ENCODE measurements around the gene SIDT2. TPM values are rescaled to one million over a fixed set of nuclear protein-coding genes. Genes with fewer than 3 reads are reported as not detected.

The SIDT2 gene
- total RNA-seq, result 29.8 and 32.0 TPM in 2 replicates

DNA sequence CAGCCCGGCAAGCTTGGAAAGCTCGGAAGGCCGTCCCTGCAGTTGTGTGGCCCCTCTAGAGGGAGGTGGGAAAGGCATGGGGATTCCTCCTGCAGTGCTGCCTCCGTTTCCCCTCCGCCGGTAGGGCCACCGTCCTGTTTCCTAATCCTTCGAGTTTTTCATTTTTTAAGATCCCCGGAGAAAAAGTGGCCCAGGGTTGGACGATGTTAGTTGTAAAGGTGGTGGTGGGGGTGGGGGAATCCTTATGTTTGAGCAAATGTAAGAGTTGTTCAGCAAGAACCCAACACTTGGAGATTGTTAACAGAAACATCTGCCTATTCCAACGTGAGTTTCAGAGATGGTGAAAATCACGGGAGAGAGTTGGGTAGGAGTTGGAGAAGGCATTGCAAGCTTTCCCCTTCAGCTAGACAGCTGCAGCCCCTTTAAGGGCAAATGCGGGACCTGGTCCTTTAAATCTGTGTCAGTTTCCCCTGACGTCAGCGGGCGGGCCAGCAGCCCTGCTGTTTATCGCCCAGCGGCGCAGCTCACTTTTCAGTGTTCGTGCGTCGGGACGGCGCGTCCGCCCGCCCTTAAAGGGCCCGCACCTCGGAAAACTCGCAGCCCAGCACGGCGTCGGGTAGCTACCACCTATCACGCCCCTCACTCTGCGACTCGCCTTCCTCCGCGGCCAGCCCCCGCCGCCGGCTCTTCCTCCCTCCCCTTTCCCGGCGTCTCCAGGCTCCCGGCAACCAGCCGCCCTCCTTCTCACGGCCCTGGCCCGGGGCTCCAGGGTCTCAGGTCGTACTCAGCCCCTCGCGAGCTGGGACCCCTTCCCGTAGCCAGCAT is at the start of gene SIDT2:
SIDT2 (plus strand) TSS at position 534 of the 825 bp plus-strand sequence. CDS start 521 bp downstream, outside the sequence.

DNA sequence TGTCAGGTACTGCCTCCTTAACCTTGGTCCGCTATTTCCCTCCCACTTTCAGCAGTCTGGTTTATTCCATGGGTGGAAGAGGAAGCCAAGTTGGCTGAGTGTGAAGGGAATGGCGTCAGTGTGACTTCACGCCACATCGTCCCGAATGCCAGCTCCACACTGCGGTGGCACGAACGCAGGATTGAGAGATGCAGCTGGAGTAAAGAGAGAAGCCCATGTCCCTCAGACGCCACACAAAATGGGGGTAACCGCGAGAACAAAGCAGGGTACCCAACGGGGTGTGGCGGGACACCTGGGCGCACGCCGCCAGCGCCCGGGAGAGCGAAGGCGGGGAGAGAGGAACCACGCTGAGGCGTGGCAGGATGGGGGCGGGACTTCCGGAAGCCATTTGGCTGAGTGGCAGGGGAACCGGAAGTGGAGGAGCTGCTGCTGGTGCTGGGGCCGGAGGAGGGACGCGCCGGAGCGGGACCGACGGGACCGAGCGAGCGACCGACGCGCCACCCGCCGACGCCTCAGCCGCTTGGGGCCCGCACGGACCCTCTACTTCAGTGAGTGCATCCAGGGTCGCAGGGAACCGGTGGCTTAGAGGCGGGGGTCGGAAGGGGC is 34.6 kb upstream of the SIDT2 start, which contains the start of gene PAFAH1B2:
PAFAH1B2 (plus strand) TSS at position 417 of the 606 bp plus-strand sequence. CDS start 8,161 bp downstream, outside the sequence.

DNA sequence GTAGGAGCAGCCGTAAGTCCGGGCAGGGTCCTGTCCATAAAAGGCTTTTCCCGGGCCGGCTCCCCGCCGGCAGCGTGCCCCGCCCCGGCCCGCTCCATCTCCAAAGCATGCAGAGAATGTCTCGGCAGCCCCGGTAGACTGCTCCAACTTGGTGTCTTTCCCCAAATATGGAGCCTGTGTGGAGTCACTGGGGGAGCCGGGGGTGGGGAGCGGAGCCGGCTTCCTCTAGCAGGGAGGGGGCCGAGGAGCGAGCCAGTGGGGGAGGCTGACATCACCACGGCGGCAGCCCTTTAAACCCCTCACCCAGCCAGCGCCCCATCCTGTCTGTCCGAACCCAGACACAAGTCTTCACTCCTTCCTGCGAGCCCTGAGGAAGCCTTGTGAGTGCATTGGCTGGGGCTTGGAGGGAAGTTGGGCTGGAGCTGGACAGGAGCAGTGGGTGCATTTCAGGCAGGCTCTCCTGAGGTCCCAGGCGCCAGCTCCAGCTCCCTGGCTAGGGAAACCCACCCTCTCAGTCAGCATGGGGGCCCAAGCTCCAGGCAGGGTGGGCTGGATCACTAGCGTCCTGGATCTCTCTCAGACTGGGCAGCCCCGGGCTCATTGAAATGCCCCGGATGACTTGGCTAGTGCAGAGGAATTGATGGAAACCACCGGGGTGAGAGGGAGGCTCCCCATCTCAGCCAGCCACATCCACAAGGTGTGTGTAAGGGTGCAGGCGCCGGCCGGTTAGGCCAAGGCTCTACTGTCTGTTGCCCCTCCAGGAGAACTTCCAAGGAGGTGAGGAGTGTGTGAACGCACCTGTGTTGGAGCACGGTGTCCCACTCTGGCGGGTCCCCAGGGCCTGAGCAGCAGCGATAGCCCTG is 20.7 kb downstream of the SIDT2 start, which contains the start of gene TAGLN:
TAGLN (plus strand) TSS at position 318 of the 863 bp plus-strand sequence. CDS start 3,644 bp downstream, outside the sequence.

DNA sequence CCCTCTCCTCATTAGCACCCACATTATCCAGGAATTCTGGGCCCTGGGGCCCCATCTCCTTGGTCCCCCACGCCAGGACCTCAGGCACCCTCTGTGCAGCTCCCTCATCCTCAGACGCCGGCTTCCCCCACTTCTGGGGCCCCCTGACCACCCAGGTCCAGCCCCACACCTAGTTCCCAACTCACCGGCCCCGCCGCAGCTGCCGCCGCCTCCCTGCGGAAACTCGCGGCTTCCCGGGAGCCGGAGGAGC is 53.2 kb downstream of the SIDT2 start, which contains the start of gene PCSK7:
PCSK7 (minus strand) TSS at position 232 of the 250 bp plus-strand sequence. CDS start 2,229 bp downstream, outside the sequence.

DNA sequence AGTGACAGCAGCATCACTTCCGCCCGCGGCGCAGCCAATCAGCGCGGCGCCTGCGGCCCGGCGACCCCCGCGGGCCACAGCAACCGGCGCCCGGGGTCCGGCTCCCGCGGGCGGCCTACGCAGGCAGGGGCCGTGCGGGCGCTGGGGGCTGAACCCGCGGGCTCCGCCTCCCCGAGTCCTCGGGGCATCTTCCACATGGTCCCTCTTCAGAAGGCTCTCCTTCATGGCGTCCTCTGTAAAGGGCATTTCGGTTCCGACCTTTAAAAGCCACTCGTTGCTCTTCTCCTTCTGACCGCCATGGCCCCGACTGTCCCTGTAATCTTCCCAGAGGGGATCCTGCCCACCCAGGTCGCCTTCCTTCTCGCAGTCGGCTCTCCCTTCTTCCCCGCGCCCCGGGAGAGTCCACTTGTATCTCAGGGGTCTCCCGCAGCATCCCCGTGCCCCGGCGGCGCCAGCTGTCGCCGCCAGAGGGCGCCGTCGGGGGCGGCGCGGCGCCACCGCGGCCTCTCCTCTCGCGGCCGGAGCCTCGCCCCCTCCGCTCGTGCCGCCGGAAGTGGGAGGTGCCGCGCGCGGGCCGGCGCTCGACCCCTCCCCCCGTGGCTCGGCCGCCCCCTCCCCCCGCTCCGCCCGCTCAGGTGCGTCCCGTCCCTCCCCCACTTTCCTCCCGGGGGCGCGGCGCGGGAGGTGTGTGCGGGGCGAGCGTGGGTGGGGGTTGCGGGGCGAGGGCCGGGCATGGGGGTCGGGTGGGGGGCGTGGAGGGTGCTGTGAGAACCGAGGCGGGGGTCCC is 53.7 kb downstream of the SIDT2 start, which contains the start of gene RNF214:
RNF214 (plus strand) TSS at position 580 of the 787 bp plus-strand sequence. CDS start 1,602 bp downstream, outside the sequence.

Other genes with a start within 250 kb of the SIDT2 start
- 35.2 and 36.7 TPM in 2 replicates for gene SIK3, start 80.3 kb upstream of the SIDT2 start, total RNA-seq
- 152 and 156 TPM in 2 replicates for gene PAFAH1B2, start 34.5 kb upstream of the SIDT2 start, total RNA-seq
- gene TAGLN, start 20.6 kb downstream of the SIDT2 start, total RNA-seq, result 2,107 and 2,771 TPM in 2 replicates
- 47.7 and 55.2 TPM in 2 replicates for gene PCSK7, start 53.3 kb downstream of the SIDT2 start, total RNA-seq
- 13.8 and 16.2 TPM in 2 replicates for gene RNF214, start 53.9 kb downstream of the SIDT2 start, total RNA-seq
- 3.9 and 5.5 TPM in 2 replicates for gene BACE1-AS, start 112.6 kb downstream of the SIDT2 start, total RNA-seq
- 39.3 and 45.1 TPM in 2 replicates for gene BACE1, start 137.5 kb downstream of the SIDT2 start, total RNA-seq
- 34.9 and 43.2 TPM in 2 replicates for gene CEP164, start 149.1 kb downstream of the SIDT2 start, total RNA-seq